Mesenchymal stem cell (in vitro differentiated cells and primary cell): Measurements from ENCODE around the gene RNF44. TPM values are rescaled to one million over a fixed set of nuclear protein-coding genes. Genes with fewer than 3 reads are reported as not detected.

Experiments used
- DNase-seq: peaks from one replicate; pipeline ENCODE4 v3.0.0-alpha.2; 2013
- H2AFZ ChIP-seq: one replicate; pipeline ENCODE4 v1.6.1; 2013; ENCODE audit warnings: low read depth, mild to moderate bottlenecking, control low read depth, inconsistent platforms, low read length, moderate library complexity
- H2AK5ac ChIP-seq: 2 replicates; pipeline ENCODE4 v1.6.1; 2013; ENCODE audit warnings: low read length, moderate library complexity, mild to moderate bottlenecking, inconsistent platforms; ENCODE audit not compliant: severe bottlenecking
- H2BK120ac ChIP-seq: one replicate; pipeline ENCODE4 v1.6.1; 2013; ENCODE audit warnings: low read depth, mild to moderate bottlenecking, inconsistent platforms, low read length, moderate library complexity
- H2BK12ac ChIP-seq, 2 experiments: one replicate each; pipeline ENCODE4 v1.6.1; 2013; ENCODE audit warnings: inconsistent platforms in 2 of 2, low read length in 2 of 2, mild to moderate bottlenecking in 2 of 2, moderate library complexity in 2 of 2, control low read depth in 1 of 2
- H2BK15ac ChIP-seq: one replicate; pipeline ENCODE4 v1.6.1; 2013; ENCODE audit warnings: mild to moderate bottlenecking, low read depth, inconsistent platforms; ENCODE audit not compliant: poor library complexity, severe bottlenecking
- H2BK5ac ChIP-seq: 2 replicates; pipeline ENCODE4 v1.6.1; 2013; ENCODE audit warnings: low read depth, mild to moderate bottlenecking, low read length, control low read depth, inconsistent platforms; ENCODE audit not compliant: poor library complexity, severe bottlenecking
- H3K14ac ChIP-seq, 2 experiments: one replicate each; pipeline ENCODE4 v1.6.1; 2013; ENCODE audit warnings: inconsistent platforms in 2 of 2, low read length in 2 of 2, control low read depth in 1 of 2, mild to moderate bottlenecking in 1 of 2, moderate library complexity in 1 of 2
- H3K18ac ChIP-seq, 2 experiments: one replicate each; pipeline ENCODE4 v1.6.1; 2013; ENCODE audit warnings: inconsistent platforms in 2 of 2, low read length in 2 of 2, control low read depth in 1 of 2, low read depth in 1 of 2, mild to moderate bottlenecking in 1 of 2
- H3K23ac ChIP-seq, 2 experiments: one replicate each; pipeline ENCODE4 v1.6.1; 2013; ENCODE audit warnings: inconsistent platforms in 2 of 2, low read length in 2 of 2, mild to moderate bottlenecking in 2 of 2, moderate library complexity in 2 of 2, control low read depth in 1 of 2
- H3K27ac ChIP-seq: 2 replicates; pipeline ENCODE4 v1.5.1; 2013; ENCODE audit warnings: mild to moderate bottlenecking, moderate library complexity, low read length, control low read depth, inconsistent platforms; ENCODE audit not compliant: poor library complexity, severe bottlenecking
- H3K27me3 ChIP-seq, 2 experiments: 2 replicates each; pipeline versions ENCODE4 v1.6.1 to v1.7.0; 2013; ENCODE audit warnings: low read length in 2 of 2, mild to moderate bottlenecking in 2 of 2, moderate library complexity in 2 of 2, control low read depth in 1 of 2, inconsistent platforms in 1 of 2; ENCODE audit not compliant: control insufficient read depth in 1 of 2, insufficient read depth in 1 of 2
- H3K36me3 ChIP-seq, 2 experiments: 2 replicates each; pipeline versions ENCODE4 v1.6.1 to v1.7.0; 2013; ENCODE audit warnings: low read length in 2 of 2, control low read depth in 1 of 2, inconsistent platforms in 1 of 2, low read depth in 1 of 2, mild to moderate bottlenecking in 1 of 2; ENCODE audit not compliant: insufficient read depth in 2 of 2, control insufficient read depth in 1 of 2
- H3K4ac ChIP-seq, 2 experiments: one replicate each; pipeline ENCODE4 v1.6.1; 2013; ENCODE audit warnings: inconsistent platforms in 2 of 2, low read length in 2 of 2, mild to moderate bottlenecking in 2 of 2, moderate library complexity in 2 of 2, control low read depth in 1 of 2, low read depth in 1 of 2
- H3K4me1 ChIP-seq: 2 replicates; pipeline ENCODE4 v1.6.1; 2013; ENCODE audit warnings: low read depth, low read length, control low read depth; ENCODE audit not compliant: control insufficient read depth, insufficient read depth
- H3K4me2 ChIP-seq: 2 replicates; pipeline ENCODE4 v1.6.1; 2013; ENCODE audit warnings: low read length, mild to moderate bottlenecking, inconsistent platforms; ENCODE audit not compliant: poor library complexity, severe bottlenecking
- H3K4me3 ChIP-seq, 2 experiments: 2 replicates each; pipeline versions ENCODE4 v1.5.1 to v1.7.0; 2013; ENCODE audit warnings: low read length in 2 of 2, mild to moderate bottlenecking in 2 of 2, control low read depth in 1 of 2, low read depth in 1 of 2; ENCODE audit not compliant: insufficient read depth in 1 of 2
- H3K79me1 ChIP-seq: replicated peaks from 2 replicates; pipeline ENCODE4 v1.6.1; 2013; ENCODE audit warnings: mild to moderate bottlenecking, control low read depth, low read length, inconsistent platforms; ENCODE audit not compliant: poor library complexity, severe bottlenecking
- H3K9ac ChIP-seq: 2 replicates; pipeline ENCODE4 v1.7.0; 2013; ENCODE audit warnings: mild to moderate bottlenecking, low read length, moderate library complexity
- H3K9me3 ChIP-seq: 2 replicates; pipeline ENCODE4 v1.7.0; 2013; ENCODE audit warnings: mild to moderate bottlenecking, low read length; ENCODE audit not compliant: control insufficient read depth
- H4K8ac ChIP-seq: one replicate; pipeline ENCODE4 v1.6.1; 2013; ENCODE audit warnings: inconsistent platforms, mild to moderate bottlenecking, low read length, moderate library complexity
- H4K91ac ChIP-seq: one replicate; pipeline ENCODE4 v1.6.1; 2013; ENCODE audit warnings: mild to moderate bottlenecking, low read length, inconsistent platforms
- WGBS: methylation state at CpG from one replicate; pipeline ENCODE4 v1.1.7; 2013; ENCODE audit warnings: mixed read lengths; 5-methylcytosine and 5-hydroxymethylcytosine counted together
- polyA plus RNA-seq, 2 experiments: library from polyadenylated mRNA; stranded (reverse); fragments of 200-250 nt; gene quantifications; one replicate each; pipeline ENCODE4 v1.2.3, GENCODE V29; 2013

RNF44 gene
- polyA plus RNA-seq (2013, experiment 1 of 2), result 19.2 TPM
- polyA plus RNA-seq (2013, experiment 2 of 2), result 17.6 TPM

- peak within 1 kb of the TSS; percentile 5 to 93 for H3K14ac ChIP-seq
- H3K27me3 ChIP-seq, result no peaks in the 10 kb centered on the region
- under 1% methylated on average over 50 of the region's 63 CpGs for WGBS
- H2BK5ac ChIP-seq, result peak within 1 kb of the TSS; percentile 95
- H2AK5ac ChIP-seq, result peak within 1 kb of the TSS; percentile 76
- peak within 1 kb of the TSS; percentile 86 for H4K8ac ChIP-seq
- H2BK120ac ChIP-seq, result peak within 1 kb of the TSS; percentile 90
- peak within 1 kb of the TSS; percentile 60 for H2BK15ac ChIP-seq
- H3K23ac ChIP-seq, result peak within 1 kb of the TSS in 1 of 2 experiments; percentile 53
- peaks cover 4% of the 10 kb centered on the region for H3K79me1 ChIP-seq
- peaks cover 46% of the 10 kb centered on the region for H3K4me1 ChIP-seq
- H3K4me3 ChIP-seq, result peak within 1 kb of the TSS; percentile 84 to 97
- H2AFZ ChIP-seq, result peak within 1 kb of the TSS; percentile 92
- H3K18ac ChIP-seq, result peak within 1 kb of the TSS; percentile 71 to 98
- H3K9ac ChIP-seq, result peak within 1 kb of the TSS; percentile 99
- H3K36me3 ChIP-seq, result peaks cover 0 to 20% of the 10 kb centered on the region in 2 experiments
- H3K9me3 ChIP-seq, result no peaks in the 10 kb centered on the region
- H4K91ac ChIP-seq, result peak within 1 kb of the TSS; percentile 93
- peak; percentile 98 for DNase-seq
- peak within 1 kb of the TSS; percentile 87 for H3K4me2 ChIP-seq
- H2BK12ac ChIP-seq, result peak within 1 kb of the TSS in 1 of 2 experiments; percentile 88
- peak within 1 kb of the TSS; percentile 95 for H3K27ac ChIP-seq
- H3K4ac ChIP-seq, result peak within 1 kb of the TSS; percentile 62 to 99
Measured at GRCh38 chr5:176536902-176537553, at the start of gene RNF44. RNF44 (minus strand) TSS chr5:176537402; CDS start chr5:176532472, 4,930 bp downstream.

- WGBS, result 68% methylated on average over 4 of the region's 4 CpGs
- Histone ChIP-seq H2AFZ (no peak overlapping the region), H3K4me1 (peaks cover 2% of the 10 kb centered on the region), H2BK15ac (no peak overlapping the region), H4K91ac (no peak overlapping the region), H3K23ac (no peak overlapping the region), H4K8ac (no peak overlapping the region), H3K79me1 (no peaks in the 10 kb centered on the region), H2AK5ac (no peak overlapping the region), H3K4me2 (no peak overlapping the region), H3K36me3 (no peaks in the 10 kb centered on the region), H3K14ac (no peak overlapping the region), H2BK12ac (no peak overlapping the region), H2BK120ac (no peak overlapping the region), H3K27ac (no peak overlapping the region), H3K9me3 (peaks cover 7% of the 10 kb centered on the region), H3K18ac (no peak overlapping the region), H3K9ac (no peak overlapping the region), H2BK5ac (no peak overlapping the region), H3K4ac (no peak overlapping the region), H3K4me3 (no peak overlapping the region), H3K27me3 (peaks cover 0 to 10% of the 10 kb centered on the region in 2 experiments)
- peak; percentile 18 for DNase-seq
Measured at GRCh38 chr5:176583076-176583475, 45.9 kb upstream of the RNF44 start.

GRCh38 chr5:176581361-176581760, 44.2 kb upstream of the RNF44 start:
- no peak overlapping the region for H4K8ac ChIP-seq
- 90% methylated on average over 10 of the region's 12 CpGs for WGBS
- no peak for DNase-seq
- peak overlapping the region; percentile 10 for H4K91ac ChIP-seq
- H3K27ac ChIP-seq, result no peak overlapping the region
- H3K9ac ChIP-seq, result no peak overlapping the region
- peak overlapping the region in 1 of 2 experiments; percentile 18 for H3K18ac ChIP-seq
- H2BK5ac ChIP-seq, result no peak overlapping the region
- peak overlapping the region in 1 of 2 experiments; percentile 18 for H3K14ac ChIP-seq
- no peak overlapping the region for H2BK15ac ChIP-seq
- H3K27me3 ChIP-seq, result peaks cover 0 to 18% of the 10 kb centered on the region in 2 experiments
- no peak overlapping the region for H2AFZ ChIP-seq
- peak overlapping the region in 1 of 2 experiments; percentile 16 for H2BK12ac ChIP-seq
- no peak overlapping the region for H2BK120ac ChIP-seq
- no peak overlapping the region for H3K23ac ChIP-seq
- no peak overlapping the region for H3K4ac ChIP-seq
- no peaks in the 10 kb centered on the region for H3K79me1 ChIP-seq
- H3K4me1 ChIP-seq, result peaks cover 2% of the 10 kb centered on the region
- no peaks in the 10 kb centered on the region for H3K36me3 ChIP-seq
- no peak overlapping the region for H3K4me3 ChIP-seq
- H3K4me2 ChIP-seq, result no peak overlapping the region
- H3K9me3 ChIP-seq, result peaks cover 7% of the 10 kb centered on the region
- H2AK5ac ChIP-seq, result no peak overlapping the region

DNA sequence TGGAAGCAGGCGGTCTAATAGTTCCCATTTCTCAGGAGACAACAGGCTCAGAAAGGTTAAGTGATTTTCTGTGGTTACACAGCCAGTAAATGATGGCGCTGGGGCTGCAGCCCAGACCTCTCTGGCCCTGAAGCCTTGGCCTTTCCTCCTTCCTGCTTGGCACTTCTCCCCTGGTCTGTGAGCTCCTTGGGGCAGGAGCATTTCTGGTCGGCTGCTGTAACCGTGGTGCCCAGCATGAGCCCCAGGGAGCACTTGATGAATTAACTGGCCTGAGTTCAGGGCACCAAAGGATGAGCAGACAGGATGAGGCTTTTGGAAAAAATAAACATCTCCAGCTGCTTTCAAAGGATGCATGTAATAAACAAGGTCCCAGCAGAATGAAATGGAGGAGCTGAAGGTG, 42.1 kb upstream of the RNF44 start:
- Histone ChIP-seq H2BK120ac (no peak overlapping the region), H3K36me3 (no peaks in the 10 kb centered on the region), H3K27ac (no peak overlapping the region), H3K23ac (no peak overlapping the region), H2BK12ac (no peak overlapping the region), H3K4ac (no peak overlapping the region), H3K27me3 (peaks cover 0 to 33% of the 10 kb centered on the region in 2 experiments), H2AFZ (no peak overlapping the region), H3K9me3 (no peaks in the 10 kb centered on the region), H3K79me1 (no peaks in the 10 kb centered on the region), H3K14ac (no peak overlapping the region), H3K9ac (no peak overlapping the region), H4K91ac (no peak overlapping the region), H2BK15ac (no peak overlapping the region), H3K4me1 (peaks cover 2% of the 10 kb centered on the region), H2AK5ac (no peak overlapping the region), H3K4me2 (no peak overlapping the region), H2BK5ac (no peak overlapping the region), H4K8ac (no peak overlapping the region), H3K18ac (no peak overlapping the region), H3K4me3 (no peak overlapping the region)
- WGBS, result 47% methylated on average over 4 of the region's 4 CpGs
- DNase-seq, result peak; percentile 59
